Activated CD4-positive, alpha-beta T cell treated with anti-CD3 and anti-CD28 coated beads, Interleukin-2, amount 10 ng/mL, durations not matched to agents 24 days and 14 days (primary cell): ENCODE results near the gene NAGK. TPM values are rescaled to one million over a fixed set of nuclear protein-coding genes. Genes with fewer than 3 reads are reported as not detected.

Experiments used
- DNase-seq: peaks from one replicate; pipeline ENCODE4 v3.0.0; 2022
- H3K27ac Mint-ChIP-seq: one replicate; pipeline ENCODE4 v1.8.0; 2022; ENCODE audit warnings: mild to moderate bottlenecking, mixed read lengths
- H3K27me3 Mint-ChIP-seq: one replicate; pipeline ENCODE4 v1.8.0; 2022; ENCODE audit warnings: mixed read lengths
- H3K36me3 Mint-ChIP-seq: one replicate; pipeline ENCODE4 v1.8.0; 2022; ENCODE audit warnings: low read depth, mild to moderate bottlenecking, mixed read lengths
- H3K4me1 Mint-ChIP-seq: one replicate; pipeline ENCODE4 v1.8.0; 2021; ENCODE audit warnings: mixed read lengths
- H3K4me3 Mint-ChIP-seq: one replicate; pipeline ENCODE4 v1.8.0; 2022; ENCODE audit warnings: mild to moderate bottlenecking, moderate library complexity, mixed read lengths
- H3K9me3 Mint-ChIP-seq: one replicate; pipeline ENCODE4 v1.8.0; 2021; ENCODE audit warnings: mixed read lengths
- intact Hi-C: fragments of 100-400 bp; cut with micrococcal nuclease; formaldehyde crosslinking; loops from one replicate; pipeline ENCODE4 v1.15.1; 2023
- total RNA-seq: library from RNA; stranded (reverse); gene quantifications from 2 replicates; pipeline ENCODE4 v1.2.3, GENCODE V29; 2022

The NAGK gene
- total RNA-seq, 1 donor from 2014 or later = 67.1 TPM

DNA sequence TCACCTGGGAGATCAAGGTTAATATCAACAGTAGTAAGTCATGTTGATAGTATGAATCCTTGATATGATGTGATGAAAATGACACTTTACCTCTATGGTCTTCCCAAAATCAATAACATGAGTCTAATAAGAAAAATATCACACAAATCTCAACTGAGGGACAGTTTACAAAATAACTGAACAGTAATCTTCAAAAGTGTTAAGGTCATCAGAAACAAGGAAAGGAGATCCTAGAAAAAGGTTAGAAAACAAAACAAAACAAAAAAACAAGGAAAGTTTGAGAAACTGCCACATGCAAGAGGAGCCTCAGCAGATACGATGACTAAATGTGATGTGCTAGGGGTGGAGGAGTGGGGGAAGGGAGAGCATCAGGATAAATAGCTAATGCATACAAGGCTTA lies 45.4 kb downstream of the NAGK start:
- Mint-ChIP-seq H3K27me3 (no peaks in the 10 kb centered on the region), H3K4me3 (no peak overlapping the region), H3K27ac (no peak overlapping the region), H3K9me3 (no peaks in the 10 kb centered on the region), H3K4me1 (peaks cover 3% of the 10 kb centered on the region), H3K36me3 (peaks cover 22% of the 10 kb centered on the region)
- no peak for DNase-seq
- intact Hi-C loops = no loop called here

DNA sequence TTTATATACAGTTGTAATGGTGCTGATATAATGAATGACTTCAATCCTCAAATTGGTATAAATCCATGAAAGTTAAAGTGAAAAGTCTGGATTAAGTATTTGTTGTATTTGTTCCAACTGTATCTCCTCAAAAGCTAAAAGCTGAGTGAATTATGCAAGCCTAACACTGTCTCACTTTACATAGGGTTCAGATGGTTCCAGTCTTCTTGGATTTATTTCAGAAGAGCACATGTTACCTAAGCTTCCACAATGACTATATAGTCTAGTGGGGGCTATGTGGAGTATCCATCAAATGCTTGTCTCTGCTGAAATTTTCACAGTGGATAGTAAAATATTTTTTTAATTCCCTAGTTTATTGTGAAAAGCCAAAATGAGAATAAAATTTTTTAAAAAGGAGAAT lies 48.6 kb downstream of the NAGK start:
- H3K36me3 Mint-ChIP-seq = peaks cover 26% of the 10 kb centered on the region
- no peak overlapping the region for H3K4me3 Mint-ChIP-seq
- no peaks in the 10 kb centered on the region for H3K4me1 Mint-ChIP-seq
- H3K27me3 Mint-ChIP-seq = no peaks in the 10 kb centered on the region
- no peaks in the 10 kb centered on the region for H3K9me3 Mint-ChIP-seq
- intact Hi-C loops = no loop called here
- DNase-seq = no peak
- no peak overlapping the region for H3K27ac Mint-ChIP-seq

GRCh38 chr2:71120195-71120594 lies 51.7 kb downstream of the NAGK start:
- Mint-ChIP-seq H3K9me3 (no peaks in the 10 kb centered on the region), H3K4me1 (no peaks in the 10 kb centered on the region), H3K27ac (no peak overlapping the region), H3K27me3 (no peaks in the 10 kb centered on the region), H3K4me3 (no peak overlapping the region), H3K36me3 (peaks cover 26% of the 10 kb centered on the region)
- DNase-seq = no peak
- intact Hi-C loops = no loop called here

DNA sequence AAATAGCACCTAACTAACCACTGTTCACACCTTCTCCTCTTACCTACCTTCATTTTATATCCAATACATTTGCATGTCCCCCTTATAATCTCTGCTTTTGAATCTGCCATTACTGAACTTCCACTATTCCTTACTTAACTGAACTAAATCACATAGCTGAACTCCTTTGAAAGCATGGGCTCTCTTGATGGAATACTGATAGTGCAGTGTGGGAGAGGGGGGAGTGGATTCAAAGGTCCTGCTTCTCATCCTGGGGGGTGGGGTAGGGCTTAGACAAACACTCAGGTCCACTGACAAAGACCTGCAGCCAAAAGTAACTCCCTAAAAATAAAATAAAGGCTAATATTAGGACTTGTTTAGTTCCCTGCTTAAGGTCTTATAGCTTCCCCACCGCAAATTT lies 53.0 kb downstream of the NAGK start:
- H3K27ac Mint-ChIP-seq = no peak overlapping the region
- H3K27me3 Mint-ChIP-seq = no peaks in the 10 kb centered on the region
- intact Hi-C loops = no loop called here
- H3K4me1 Mint-ChIP-seq = no peaks in the 10 kb centered on the region
- H3K36me3 Mint-ChIP-seq = peaks cover 27% of the 10 kb centered on the region
- H3K9me3 Mint-ChIP-seq = no peaks in the 10 kb centered on the region
- H3K4me3 Mint-ChIP-seq = no peak overlapping the region
- no peak for DNase-seq

DNA sequence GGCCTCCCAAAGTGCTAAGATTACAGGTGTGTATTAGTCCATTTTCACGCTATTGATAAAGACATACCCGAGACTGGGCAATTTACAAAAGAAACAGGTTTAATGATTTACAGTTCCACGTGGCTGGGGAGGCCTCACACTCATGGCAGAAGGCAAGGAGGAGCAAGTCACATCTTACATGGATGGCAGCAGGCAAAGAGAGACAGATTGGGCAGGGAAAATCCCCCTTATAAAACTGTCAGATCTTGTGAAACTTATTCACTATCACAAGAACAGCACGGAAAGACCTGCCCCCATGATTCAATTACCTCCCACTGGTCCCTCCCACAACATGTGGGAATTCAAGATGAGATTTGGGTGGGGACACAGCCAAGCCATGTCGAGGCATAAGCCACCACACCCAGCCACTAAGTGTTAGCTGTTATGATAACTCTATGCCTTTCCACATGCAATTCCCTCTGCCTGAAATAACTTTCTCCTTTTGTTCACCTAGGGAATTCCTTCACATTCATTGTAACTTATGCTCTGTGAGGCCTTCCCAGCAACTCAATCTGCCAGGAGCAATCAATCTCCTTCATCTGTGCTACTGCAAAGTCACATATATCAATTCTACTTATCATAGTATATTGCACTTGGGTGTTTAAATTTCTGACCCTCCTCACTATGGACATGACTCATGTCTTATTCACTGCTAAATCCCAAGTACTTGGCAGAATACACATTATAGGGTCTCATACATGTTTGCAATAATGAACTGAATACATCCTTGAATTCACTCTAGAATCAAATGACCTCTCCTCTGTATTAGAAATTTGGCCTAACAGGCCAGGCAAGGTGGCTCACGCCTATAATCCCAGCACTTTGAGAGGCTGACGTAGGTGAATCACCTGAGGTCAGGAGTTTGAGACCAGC lies 54.2 kb downstream of the NAGK start:
- intact Hi-C loops = no loop called here
- Mint-ChIP-seq H3K36me3 (peaks cover 29% of the 10 kb centered on the region), H3K9me3 (no peaks in the 10 kb centered on the region), H3K27me3 (no peaks in the 10 kb centered on the region), H3K4me1 (peaks cover 2% of the 10 kb centered on the region), H3K27ac (no peak overlapping the region), H3K4me3 (no peak overlapping the region)
- DNase-seq = no peak

DNA sequence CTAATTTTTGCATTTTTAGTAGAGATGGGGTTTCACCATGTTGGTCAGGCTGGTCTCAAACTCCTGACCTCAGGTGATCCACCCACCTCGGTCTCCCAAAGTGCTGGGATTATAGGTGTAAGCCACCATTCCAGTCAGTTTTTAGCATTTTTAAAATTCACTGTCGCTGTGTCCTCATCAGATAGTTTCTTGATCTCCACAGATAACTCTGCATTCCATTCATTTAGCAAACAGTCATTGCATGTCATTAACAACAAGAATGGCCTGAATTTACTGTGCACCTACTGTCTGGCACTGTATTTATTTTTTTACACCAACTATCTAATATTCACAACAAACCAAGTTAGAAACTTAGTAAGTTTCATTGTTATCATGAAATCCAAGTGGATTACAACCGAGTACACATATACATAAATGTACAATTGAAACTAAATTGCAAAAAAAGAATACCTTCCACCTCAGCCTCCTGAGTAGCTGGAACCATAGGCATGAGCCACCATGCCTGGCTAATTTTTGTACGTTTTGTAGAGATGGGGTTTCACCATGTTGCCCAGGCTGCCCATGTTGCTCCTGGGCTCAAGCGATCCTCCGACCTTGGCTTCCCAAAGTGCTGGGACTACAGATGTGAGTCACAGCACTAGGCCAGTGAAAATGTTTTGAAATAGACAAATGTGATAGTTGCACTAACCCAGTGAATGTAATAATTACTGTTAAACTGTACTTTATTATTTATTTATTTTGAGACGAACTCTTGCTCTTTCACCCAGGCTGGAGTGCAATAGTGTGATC lies 57.3 kb downstream of the NAGK start:
- H3K27me3 Mint-ChIP-seq = no peaks in the 10 kb centered on the region
- H3K36me3 Mint-ChIP-seq = peaks cover 24% of the 10 kb centered on the region
- H3K9me3 Mint-ChIP-seq = no peaks in the 10 kb centered on the region
- H3K4me1 Mint-ChIP-seq = peaks cover 8% of the 10 kb centered on the region
- peak; percentile 26 for DNase-seq
- no peak overlapping the region for H3K27ac Mint-ChIP-seq
- no peak overlapping the region for H3K4me3 Mint-ChIP-seq
- intact Hi-C loops = no loop called here

GRCh38 chr2:71126957-71127356 lies 58.5 kb downstream of the NAGK start:
- Mint-ChIP-seq H3K9me3 (no peaks in the 10 kb centered on the region), H3K36me3 (peaks cover 19% of the 10 kb centered on the region), H3K27me3 (no peaks in the 10 kb centered on the region), H3K27ac (no peak overlapping the region), H3K4me3 (no peak overlapping the region), H3K4me1 (peaks cover 8% of the 10 kb centered on the region)
- intact Hi-C loops = no loop called here
- DNase-seq = no peak

Other genes starting within 250 kb of the NAGK start
- not detected in 2 replicates for gene CLEC4F, start 248.0 kb upstream of the NAGK start, total RNA-seq
- gene CD207, start 232.8 kb upstream of the NAGK start, total RNA-seq = not detected in 2 replicates
- gene VAX2, start 168.1 kb upstream of the NAGK start, total RNA-seq = not detected in 2 replicates
- not detected in 2 replicates for gene ATP6V1B1, start 132.7 kb upstream of the NAGK start, total RNA-seq
- not detected in 2 replicates for gene ANKRD53, start 90.0 kb upstream of the NAGK start, total RNA-seq
- 81.7 and 88.8 TPM in 2 replicates for gene TEX261, start 73.8 kb upstream of the NAGK start, total RNA-seq
- gene MCEE, start 61.6 kb downstream of the NAGK start, total RNA-seq = 14.4 and 17.2 TPM in 2 replicates
- 69.4 and 74.5 TPM in 2 replicates for gene MPHOSPH10, start 62.0 kb downstream of the NAGK start, total RNA-seq
- gene PAIP2B, start 158.5 kb downstream of the NAGK start, total RNA-seq = 0.63 and 0.64 TPM in 2 replicates